Urinary bladder (tissue), 4 donors: ENCODE data around the gene ALG9. TPM values are rescaled to one million over a fixed set of nuclear protein-coding genes. Genes with fewer than 3 reads are reported as not detected.
"Not testable (repeated sequence)": the region's sequence is repeated elsewhere in the genome, so short reads cannot be mapped to it uniquely, and the experiment has no call there.

ENCODE experiments used
- DNase-seq: peaks from one replicate; pipeline ENCODE4 v3.0.0-alpha.2; 2015; ENCODE audit errors: extremely low spot score
- H3K27ac ChIP-seq: one replicate; pipeline ENCODE4 v1.5.1; 2013; ENCODE audit warnings: low read depth, mild to moderate bottlenecking, moderate library complexity
- H3K36me3 ChIP-seq: one replicate; pipeline ENCODE4 v1.6.1; 2013; ENCODE audit warnings: mild to moderate bottlenecking, moderate library complexity; ENCODE audit not compliant: insufficient read depth
- H3K4me1 ChIP-seq: one replicate; pipeline ENCODE4 v1.6.1; 2013; ENCODE audit warnings: mild to moderate bottlenecking, moderate library complexity; ENCODE audit not compliant: insufficient read depth
- H3K4me3 ChIP-seq: one replicate; pipeline ENCODE4 v1.5.1; 2013; ENCODE audit warnings: low read depth, low read length
- WGBS: extraction: QIAGEN DNeasy Blood & Tissue Kit; methylation state at CpG from one replicate; pipeline ENCODE4 v1.1.7; 2013; 5-methylcytosine and 5-hydroxymethylcytosine counted together
- polyA plus RNA-seq: library from polyadenylated mRNA; stranded (reverse); fragments of 200-250 nt; gene quantifications from one replicate; pipeline ENCODE4 v1.2.3, GENCODE V29; 2013
- total RNA-seq: library from RNA; depleted of rRNA; stranded (reverse); fragments of >200 nt; gene quantifications from one replicate; pipeline ENCODE4 v1.2.3, GENCODE V29; 2014
- donor health status: healthy with polysubstance abuse.
- donor health status: healthy.

Gene ALG9
- total and polyA plus RNA-seq, 2 donors, result 21.3 to 57.7 TPM

DNA sequence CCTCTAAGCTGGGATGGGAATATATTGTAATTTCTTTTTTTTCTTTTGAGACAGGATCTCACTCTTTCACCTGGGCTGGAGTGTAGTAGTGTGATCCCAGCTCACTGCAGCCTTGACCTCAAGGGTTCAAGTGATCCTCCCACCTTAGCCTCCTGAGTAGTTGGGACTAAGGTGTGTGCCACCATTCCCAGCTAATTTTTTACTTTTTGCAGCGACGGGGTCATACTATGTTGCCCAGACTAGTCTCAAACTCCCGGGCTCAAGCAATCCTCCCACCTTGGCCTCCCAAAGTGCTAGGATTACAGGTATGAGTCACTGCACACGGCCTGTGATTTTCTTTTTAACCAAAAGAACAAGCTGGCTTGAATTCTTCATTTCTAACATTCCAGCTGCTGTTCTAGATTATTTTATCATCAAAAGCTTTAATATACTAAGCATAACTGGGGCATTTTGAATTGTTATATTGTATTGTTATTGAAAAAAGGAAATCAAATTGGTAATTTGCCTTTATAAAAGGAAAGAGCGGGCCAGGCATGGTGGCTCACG lies 78.4 kb downstream of the ALG9 start:
- DNase-seq, result no peak
- H3K4me1 ChIP-seq, result no peaks in the 10 kb centered on the region
- no peak overlapping the region for H3K4me3 ChIP-seq
- H3K27ac ChIP-seq, result no peak overlapping the region
- 87% methylated on average over 6 of the region's 6 CpGs for WGBS
- H3K36me3 ChIP-seq, result peaks cover 2% of the 10 kb centered on the region

GRCh38 chr11:111792314-111792713 lies 79.1 kb downstream of the ALG9 start:
- H3K4me1 ChIP-seq, result no peaks in the 10 kb centered on the region
- H3K4me3 ChIP-seq, result no peak overlapping the region
- no peak for DNase-seq
- 96% methylated on average over 1 of the region's 1 CpG for WGBS
- peaks cover 2% of the 10 kb centered on the region for H3K36me3 ChIP-seq
- no peak overlapping the region for H3K27ac ChIP-seq

- WGBS, result 74% methylated on average over 2 of the region's 2 CpGs
- H3K27ac ChIP-seq, result no peak overlapping the region
- peaks cover 2% of the 10 kb centered on the region for H3K36me3 ChIP-seq
- H3K4me1 ChIP-seq, result no peaks in the 10 kb centered on the region
- H3K4me3 ChIP-seq, result no peak overlapping the region
- DNase-seq, result no peak
Measured at GRCh38 chr11:111788464-111788863, 82.9 kb downstream of the ALG9 start.

DNA sequence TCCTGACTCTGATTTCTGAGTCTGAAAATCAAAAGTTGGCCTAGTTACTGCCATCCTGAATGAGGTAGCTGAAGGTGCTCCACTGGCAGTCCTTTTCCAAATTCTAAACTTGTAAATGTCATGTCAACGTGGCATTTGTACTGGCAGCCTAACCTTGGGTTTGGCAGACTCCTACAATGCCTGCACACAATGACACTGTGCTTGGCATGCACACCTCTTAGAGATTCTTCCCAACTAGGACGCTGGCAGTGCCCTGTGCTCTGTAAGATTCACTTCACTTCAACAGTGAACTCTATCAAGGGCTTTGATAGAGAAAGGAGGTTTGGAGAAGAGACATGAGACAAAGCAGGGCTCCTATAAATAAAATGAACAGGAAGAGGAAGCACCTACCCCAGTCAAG lies 83.3 kb downstream of the ALG9 start:
- H3K27ac ChIP-seq, result no peak overlapping the region
- H3K4me3 ChIP-seq, result no peak overlapping the region
- peaks cover 2% of the 10 kb centered on the region for H3K36me3 ChIP-seq
- H3K4me1 ChIP-seq, result no peaks in the 10 kb centered on the region
- WGBS, result 55% methylated on average over 2 of the region's 2 CpGs
- no peak for DNase-seq

- Histone ChIP-seq H3K4me3 (no peak overlapping the region), H3K36me3 (no peaks in the 10 kb centered on the region), H3K4me1 (no peaks in the 10 kb centered on the region), H3K27ac (no peak overlapping the region)
- 87% methylated on average over 2 of the region's 2 CpGs for WGBS
- DNase-seq, result no peak
Measured at GRCh38 chr11:111785886-111786412, 85.4 kb downstream of the ALG9 start.

- 74% methylated on average over 2 of the region's 2 CpGs for WGBS
- Histone ChIP-seq H3K36me3 (no peaks in the 10 kb centered on the region), H3K4me1 (no peaks in the 10 kb centered on the region)
Measured at GRCh38 chr11:111785076-111785475, 86.3 kb downstream of the ALG9 start.

DNA sequence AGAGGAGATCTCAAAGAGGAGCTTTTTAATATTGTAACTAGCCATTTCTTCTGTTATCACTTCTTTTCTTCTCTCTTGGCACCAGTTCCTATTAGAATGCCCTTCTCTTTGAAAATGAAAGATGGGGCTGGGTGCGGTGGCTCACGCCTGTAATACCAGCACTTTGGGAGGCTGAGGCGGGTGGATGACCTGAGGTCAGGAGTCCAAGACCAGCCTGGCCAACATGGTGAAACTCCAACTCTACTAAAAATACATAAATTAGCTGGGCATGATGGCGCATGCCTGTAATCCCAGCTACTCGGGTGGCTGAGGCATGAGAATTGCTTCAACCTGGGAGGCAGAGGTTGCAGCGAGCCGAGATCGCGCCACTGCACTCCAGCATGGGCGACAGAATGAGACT lies 87.1 kb downstream of the ALG9 start:
- H3K4me3 ChIP-seq, DNase-seq, H3K4me1 ChIP-seq, H3K27ac ChIP-seq, H3K36me3 ChIP-seq: not testable (repeated sequence)
- WGBS, result 95% methylated on average over 10 of the region's 10 CpGs

More at GRCh38 chr11:111785076-111785475, 86.3 kb downstream of the ALG9 start:
- H3K27ac ChIP-seq, result no peak overlapping the region
- H3K4me3 ChIP-seq, result no peak overlapping the region
- DNase-seq, result no peak

GRCh38 chr11:111782109-111782741 lies 89.2 kb downstream of the ALG9 start:
- no peak overlapping the region for H3K27ac ChIP-seq
- no peak for DNase-seq
- no peaks in the 10 kb centered on the region for H3K4me1 ChIP-seq
- WGBS, result 46% methylated on average over 5 of the region's 5 CpGs
- H3K36me3 ChIP-seq, result no peaks in the 10 kb centered on the region
- no peak overlapping the region for H3K4me3 ChIP-seq

DNA sequence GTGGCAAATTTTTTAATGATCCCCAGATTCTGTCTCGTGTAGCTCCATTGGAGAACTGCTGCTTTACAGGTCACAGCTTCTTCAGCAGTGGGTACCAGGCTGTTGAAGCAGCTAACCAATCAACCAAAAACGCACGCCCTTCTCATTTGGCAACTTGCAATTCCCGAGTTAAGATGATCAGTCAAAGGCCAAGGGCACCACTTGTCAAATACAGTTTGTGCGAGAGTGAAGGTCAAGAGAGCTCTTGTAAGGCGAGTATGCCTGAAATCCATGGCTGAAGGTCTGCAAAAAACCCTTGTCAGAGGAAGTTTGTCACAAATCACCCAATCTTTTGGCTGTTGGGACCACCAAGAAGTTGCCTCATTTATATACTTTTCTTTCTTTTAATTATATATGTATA lies 92.3 kb downstream of the ALG9 start:
- no peaks in the 10 kb centered on the region for H3K36me3 ChIP-seq
- 89% methylated on average over 6 of the region's 6 CpGs for WGBS
- no peak overlapping the region for H3K4me3 ChIP-seq
- no peak for DNase-seq
- no peak overlapping the region for H3K27ac ChIP-seq
- no peaks in the 10 kb centered on the region for H3K4me1 ChIP-seq

GRCh38 chr11:111778047-111778558 lies 93.3 kb downstream of the ALG9 start:
- no peak overlapping the region for H3K4me3 ChIP-seq
- H3K4me1 ChIP-seq, result no peaks in the 10 kb centered on the region
- no peak overlapping the region for H3K27ac ChIP-seq
- no peak for DNase-seq
- no peaks in the 10 kb centered on the region for H3K36me3 ChIP-seq
- 79% methylated on average over 3 of the region's 3 CpGs for WGBS

GRCh38 chr11:111777094-111778046 lies 94.0 kb downstream of the ALG9 start:
- no peaks in the 10 kb centered on the region for H3K4me1 ChIP-seq
- WGBS, result 67% methylated on average over 4 of the region's 4 CpGs
- H3K4me3 ChIP-seq, result no peak overlapping the region
- no peaks in the 10 kb centered on the region for H3K36me3 ChIP-seq
- DNase-seq, result peak; percentile 63
- H3K27ac ChIP-seq, result no peak overlapping the region

DNA sequence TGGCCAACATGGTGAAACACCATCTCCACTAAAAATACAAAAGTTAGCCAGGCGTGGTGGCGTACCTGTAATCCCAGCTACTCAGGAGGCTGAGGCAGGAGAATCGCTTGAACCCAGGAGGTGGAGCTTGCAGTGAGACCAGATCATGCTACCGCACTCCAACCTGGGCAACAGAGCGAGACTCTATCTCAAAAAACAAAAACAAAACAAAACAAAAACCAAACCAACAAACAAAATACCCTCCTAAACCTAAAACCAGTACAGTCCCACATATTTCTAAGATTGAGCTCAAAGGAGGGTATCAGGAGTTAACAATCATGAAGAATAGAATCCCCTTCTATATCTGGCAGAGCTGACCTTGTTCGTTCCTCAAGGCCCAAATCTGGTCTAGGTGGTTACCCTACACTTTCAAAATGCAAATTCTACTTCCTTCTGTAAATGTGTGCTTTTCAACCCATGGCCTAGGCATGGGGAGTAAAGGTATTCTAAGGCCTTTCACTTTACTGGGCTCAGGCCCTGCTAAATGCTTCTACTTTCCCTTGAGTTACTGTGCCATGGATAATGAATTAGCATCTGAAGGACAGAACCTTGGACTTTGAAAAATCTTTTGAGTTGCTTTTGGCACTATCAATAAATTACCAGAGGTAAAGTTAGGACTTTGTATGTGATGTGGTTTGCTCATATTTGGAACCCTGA lies 94.8 kb downstream of the ALG9 start:
- DNase-seq, result no peak
- H3K36me3 ChIP-seq, result no peaks in the 10 kb centered on the region
- no peaks in the 10 kb centered on the region for H3K4me1 ChIP-seq
- 91% methylated on average over 6 of the region's 6 CpGs for WGBS
- no peak overlapping the region for H3K4me3 ChIP-seq
- no peak overlapping the region for H3K27ac ChIP-seq
